Activated B cell treated with CpG ODN at 0.5 μM for 24 hours (primary cell): Measurements from ENCODE around the gene GNLY. TPM values are rescaled to one million over a fixed set of nuclear protein-coding genes. Genes with fewer than 3 reads are reported as not detected.

Source experiments
- ATAC-seq: fragments of 200-7000 bp; cut with Tn5 transposase; one replicate; pipeline ENCODE4 v1.10.0; 2021; ENCODE audit warnings: low read depth, mild to moderate bottlenecking, moderate library complexity
- CTCF ChIA-PET: fragments of 350-600 bp; sonication (Branson Sonifier 250); formaldehyde crosslinking; loops from one replicate; lab custom pipeline; 2021; ENCODE audit warnings: antibody characterized with exemption; lab: Charles Lee
- POLR2A ChIA-PET: fragments of 350-600 bp; sonication (Branson Sonifier 250); formaldehyde crosslinking; loops from one replicate; lab custom pipeline; 2021; ENCODE audit warnings: antibody characterized with exemption; lab: Charles Lee
- DNase-seq: peaks from one replicate; pipeline ENCODE4 v3.0.0; 2022
- H3K27ac Mint-ChIP-seq: one replicate; pipeline ENCODE4 v1.8.0; 2020; ENCODE audit warnings: mixed read lengths
- H3K27me3 Mint-ChIP-seq: one replicate; pipeline ENCODE4 v1.8.0; 2021; ENCODE audit warnings: mixed read lengths
- H3K36me3 Mint-ChIP-seq: one replicate; pipeline ENCODE4 v1.8.0; 2021; ENCODE audit warnings: low read depth, mixed read lengths
- H3K4me1 Mint-ChIP-seq: one replicate; pipeline ENCODE4 v1.8.0; 2021; ENCODE audit warnings: mixed read lengths
- H3K4me3 Mint-ChIP-seq: one replicate; pipeline ENCODE4 v1.8.0; 2020; ENCODE audit warnings: mild to moderate bottlenecking, mixed read lengths
- H3K9me3 Mint-ChIP-seq: one replicate; pipeline ENCODE4 v1.8.0; 2020; ENCODE audit warnings: mixed read lengths
- CTCF ChIP-seq: fragments of 200-600 bp; IDR thresholded peaks from one replicate; pipeline ENCODE4 v1.8.0; 2022; ENCODE audit warnings: antibody characterized with exemption, mild to moderate bottlenecking
- intact Hi-C: fragments of 100-400 bp; cut with micrococcal nuclease; formaldehyde crosslinking; loops from one replicate; pipeline ENCODE4 v1.15.1; 2024
- total RNA-seq: library from RNA; stranded (reverse); gene quantifications from 2 replicates; pipeline ENCODE4 v1.2.3, GENCODE V29; 2022

Gene GNLY
- total RNA-seq, 1 donor from 2014 or later = 1.8 TPM

- no peak for ATAC-seq
- POLR2A ChIA-PET = no interaction called here
- TF ChIP-seq CTCF = no peak
- DNase-seq = no peak
- intact Hi-C loops = no loop called here
- H3K36me3 Mint-ChIP-seq = no peaks in the 10 kb centered on the region
- peaks cover 27% of the 10 kb centered on the region for H3K27me3 Mint-ChIP-seq
- CTCF ChIA-PET = interaction anchor here (0.6 to 1.7 kb wide), 3 partner anchors 8 to 75 kb away, joined by 3 to 4 read pairs (median 4); no protein-coding TSS in a partner anchor
- no peak overlapping the region for H3K4me3 Mint-ChIP-seq
- H3K27ac Mint-ChIP-seq = no peak overlapping the region
- H3K4me1 Mint-ChIP-seq = no peaks in the 10 kb centered on the region
- H3K9me3 Mint-ChIP-seq = no peaks in the 10 kb centered on the region
These were observed 42.5 kb downstream of the GNLY start for GRCh38 chr2:85736456-85737355.

GRCh38 chr2:85737481-85737880 lies 43.3 kb downstream of the GNLY start:
- ATAC-seq (no peak), DNase-seq (no peak)
- intact Hi-C loops = no loop called here
- no peaks in the 10 kb centered on the region for H3K4me1 Mint-ChIP-seq
- ChIA-PET CTCF (interaction anchor here (1.3 to 1.7 kb wide), 2 partner anchors 9 to 33 kb away, joined by 4 read pairs; no protein-coding TSS in a partner anchor), POLR2A (no interaction called here)
- no peak overlapping the region for H3K4me3 Mint-ChIP-seq
- no peak overlapping the region for H3K27ac Mint-ChIP-seq
- peaks cover 33% of the 10 kb centered on the region for H3K27me3 Mint-ChIP-seq
- H3K36me3 Mint-ChIP-seq = no peaks in the 10 kb centered on the region
- H3K9me3 Mint-ChIP-seq = no peaks in the 10 kb centered on the region
- TF ChIP-seq CTCF = no peak

- no peak for TF ChIP-seq CTCF
- ChIA-PET CTCF (no interaction called here), POLR2A (no interaction called here)
- intact Hi-C loops = no loop called here
- Mint-ChIP-seq H3K36me3 (no peaks in the 10 kb centered on the region), H3K4me3 (no peak overlapping the region), H3K9me3 (no peaks in the 10 kb centered on the region), H3K27ac (no peak overlapping the region), H3K27me3 (peaks cover 38% of the 10 kb centered on the region), H3K4me1 (no peaks in the 10 kb centered on the region)
- DNase-seq (no peak), ATAC-seq (no peak)
These were observed 43.8 kb downstream of the GNLY start for GRCh38 chr2:85737961-85738360.

- Mint-ChIP-seq H3K36me3 (no peaks in the 10 kb centered on the region), H3K27me3 (peaks cover 39% of the 10 kb centered on the region), H3K9me3 (no peaks in the 10 kb centered on the region), H3K4me3 (no peak overlapping the region), H3K27ac (peak overlapping the region; percentile 21), H3K4me1 (peaks cover 3% of the 10 kb centered on the region)
- no peak for ATAC-seq
- ChIA-PET POLR2A (no interaction called here), CTCF (interaction anchor here (0.9 to 1.4 kb wide), 2 partner anchors 10 to 12 kb away, joined by 3 read pairs; no protein-coding TSS in a partner anchor)
- TF ChIP-seq CTCF = no peak
- no peak for DNase-seq
- intact Hi-C loops = no loop called here
These were observed 46.0 kb downstream of the GNLY start for GRCh38 chr2:85740193-85740592.

GRCh38 chr2:85741211-85741832 lies 47.2 kb downstream of the GNLY start:
- Mint-ChIP-seq H3K4me1 (peaks cover 13% of the 10 kb centered on the region), H3K27me3 (peaks cover 33% of the 10 kb centered on the region), H3K4me3 (no peak overlapping the region), H3K27ac (no peak overlapping the region), H3K36me3 (no peaks in the 10 kb centered on the region), H3K9me3 (no peaks in the 10 kb centered on the region)
- no peak for ATAC-seq
- ChIA-PET POLR2A (interaction anchor here (0.6 kb wide), 1 partner anchor 9 kb away, joined by 3 read pairs; no protein-coding TSS in a partner anchor), CTCF (interaction anchor here (1.4 kb wide), 1 partner anchor 13 kb away, joined by 3 read pairs; no protein-coding TSS in a partner anchor)
- intact Hi-C loops = no loop called here
- DNase-seq = no peak
- no peak for TF ChIP-seq CTCF
